ENCODE data around the gene GCK.

DNA sequence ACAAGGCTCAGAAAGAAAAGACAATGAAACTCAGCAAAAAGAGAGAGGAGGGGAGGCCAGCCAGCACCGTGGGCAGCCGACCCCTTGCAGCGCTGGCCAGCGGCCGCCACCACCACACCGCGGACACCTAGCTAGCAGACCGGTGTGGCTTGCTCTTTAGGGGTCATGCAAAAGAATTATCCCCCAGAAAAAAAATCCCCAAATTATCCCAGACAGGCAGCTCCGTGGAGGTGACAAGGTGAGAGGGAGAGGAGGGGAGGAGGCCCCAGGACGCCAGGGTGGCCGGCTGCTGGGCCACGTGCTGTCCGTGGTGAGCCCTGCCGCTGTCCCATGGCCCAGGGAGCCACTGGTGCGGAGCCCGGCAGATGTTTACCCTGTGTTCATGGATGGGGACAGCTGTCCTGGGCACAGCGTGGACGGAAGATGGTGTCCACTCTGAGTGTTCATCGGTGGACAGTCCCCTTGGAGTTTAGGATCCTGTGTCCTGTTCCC is 28.0 kb upstream of the GCK start:
- TF ChIP-seq, protein P1, sequence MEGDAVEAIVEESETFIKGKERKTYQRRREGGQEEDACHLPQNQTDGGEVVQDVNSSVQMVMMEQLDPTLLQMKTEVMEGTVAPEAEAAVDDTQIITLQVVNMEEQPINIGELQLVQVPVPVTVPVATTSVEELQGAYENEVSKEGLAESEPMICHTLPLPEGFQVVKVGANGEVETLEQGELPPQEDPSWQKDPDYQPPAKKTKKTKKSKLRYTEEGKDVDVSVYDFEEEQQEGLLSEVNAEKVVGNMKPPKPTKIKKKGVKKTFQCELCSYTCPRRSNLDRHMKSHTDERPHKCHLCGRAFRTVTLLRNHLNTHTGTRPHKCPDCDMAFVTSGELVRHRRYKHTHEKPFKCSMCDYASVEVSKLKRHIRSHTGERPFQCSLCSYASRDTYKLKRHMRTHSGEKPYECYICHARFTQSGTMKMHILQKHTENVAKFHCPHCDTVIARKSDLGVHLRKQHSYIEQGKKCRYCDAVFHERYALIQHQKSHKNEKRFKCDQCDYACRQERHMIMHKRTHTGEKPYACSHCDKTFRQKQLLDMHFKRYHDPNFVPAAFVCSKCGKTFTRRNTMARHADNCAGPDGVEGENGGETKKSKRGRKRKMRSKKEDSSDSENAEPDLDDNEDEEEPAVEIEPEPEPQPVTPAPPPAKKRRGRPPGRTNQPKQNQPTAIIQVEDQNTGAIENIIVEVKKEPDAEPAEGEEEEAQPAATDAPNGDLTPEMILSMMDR (IDR thresholded peaks at IDR 0.05; ENCODE audit: low read depth, low read length, poor library complexity, severe bottlenecking): no peak
- no peak for TF ChIP-seq EZH2phosphoT487 (IDR thresholded peaks at IDR 0.05; ENCODE audit: borderline replicate concordance, low read length)
